Tibial nerve (tissue), 4 donors: ENCODE data around the gene TNFSF15.

Experiments used
- CTCF ChIP-seq, 5 experiments: fragments of 200-600 bp in 3 of 5; fragments of 450-650 bp in 2 of 5; sonication (generic) in 3 of 5; IDR thresholded peaks; one replicate each; pipeline ENCODE4 v1.5.1; 2016 to 2019; ENCODE audit warnings: antibody characterized with exemption in 5 of 5, mild to moderate bottlenecking in 3 of 5, moderate library complexity in 2 of 5
- EP300 ChIP-seq, 2 donors: sonication (generic); formaldehyde crosslinking; IDR thresholded peaks; one replicate each; pipeline ENCODE4 v1.6.1; 2017; ENCODE audit warnings: antibody characterized with exemption in 2 of 2, mild to moderate bottlenecking in 1 of 2
- POLR2A ChIP-seq, 2 donors: fragments of 450-650 bp; IDR thresholded peaks; one replicate each; pipeline ENCODE4 v1.6.1; 2017; ENCODE audit warnings: antibody characterized with exemption in 2 of 2, mild to moderate bottlenecking in 2 of 2, moderate library complexity in 2 of 2

GRCh38 chr9:114754581-114754980 is 51.3 kb downstream of the TNFSF15 start:
- TF ChIP-seq POLR2A (IDR thresholded peaks at IDR 0.05) = no peak
- TF ChIP-seq EP300 (IDR thresholded peaks at IDR 0.05) = no peak
- no peak for TF ChIP-seq CTCF (IDR thresholded peaks at IDR 0.05)
